Stimulated activated CD8-positive, alpha-beta memory T cell treated with anti-CD3 and anti-CD28 coated beads, Interleukin-7, amount 100 ng/mL, for 4 hours (primary cell): Measurements from ENCODE around the gene HNRNPM.
"Not testable (repeated sequence)": the region's sequence is repeated elsewhere in the genome, so short reads cannot be mapped to it uniquely, and the experiment has no call there.

Experiments used
- DNase-seq, 2 donors: peaks; one replicate each; pipeline ENCODE4 v3.0.0-alpha.2; 2020; ENCODE audit warnings: low read depth in 2 of 2

The HNRNPM gene

GRCh38 chr19:8426283-8426682 is 18.5 kb upstream of the HNRNPM start:
- no peak for DNase-seq

- no peak for DNase-seq
These were observed 15.7 kb upstream of the HNRNPM start for GRCh38 chr19:8429044-8429443.

GRCh38 chr19:8429826-8430225 is 14.9 kb upstream of the HNRNPM start:
- DNase-seq: no peak

- DNase-seq: no peak
These were observed 14.1 kb upstream of the HNRNPM start for GRCh38 chr19:8430650-8431049.

GRCh38 chr19:8438236-8438635 is 6.5 kb upstream of the HNRNPM start:
- DNase-seq: no peak

GRCh38 chr19:8441725-8442544 is 2.8 kb upstream of the HNRNPM start:
- DNase-seq: no peak

- not testable (repeated sequence) for DNase-seq
These were observed 567 bp upstream of the HNRNPM start for GRCh38 chr19:8444140-8444676.

- DNase-seq: peak in 1 of 2 donors; percentile 39
These were observed 770 bp downstream of the HNRNPM start for GRCh38 chr19:8445488-8446001.

GRCh38 chr19:8446061-8446709 is 1.4 kb downstream of the HNRNPM start:
- DNase-seq: no peak

- DNase-seq: no peak
These were observed 5.1 kb downstream of the HNRNPM start for GRCh38 chr19:8449830-8450229.

- DNase-seq: no peak
These were observed 6.6 kb downstream of the HNRNPM start for GRCh38 chr19:8451377-8451776.

GRCh38 chr19:8451885-8452284 is 7.1 kb downstream of the HNRNPM start:
- DNase-seq: no peak

- DNase-seq: no peak
These were observed 7.8 kb downstream of the HNRNPM start for GRCh38 chr19:8452446-8453123.

- DNase-seq: no peak
These were observed 8.8 kb downstream of the HNRNPM start for GRCh38 chr19:8453616-8454015.

- no peak for DNase-seq
These were observed 9.4 kb downstream of the HNRNPM start for GRCh38 chr19:8454218-8454617.

GRCh38 chr19:8455018-8455417 is 10.2 kb downstream of the HNRNPM start:
- no peak for DNase-seq

- DNase-seq: no peak
These were observed 11.3 kb downstream of the HNRNPM start for GRCh38 chr19:8456064-8456463.

GRCh38 chr19:8457209-8457608 is 12.4 kb downstream of the HNRNPM start:
- no peak for DNase-seq

GRCh38 chr19:8457827-8458226 is 13.1 kb downstream of the HNRNPM start:
- no peak for DNase-seq

- no peak for DNase-seq
These were observed 13.6 kb downstream of the HNRNPM start for GRCh38 chr19:8458380-8458779.

- no peak for DNase-seq
These were observed 14.3 kb downstream of the HNRNPM start for GRCh38 chr19:8459095-8459494.
